ENCODE results near the gene DYNLT1.
A peak's percentile ranks its signal among the peaks of the same experiment; 100 is the strongest.
"Not testable (repeated sequence)": the region's sequence is repeated elsewhere in the genome, so short reads cannot be mapped to it uniquely, and the experiment has no call there.

DYNLT1 gene

GRCh38 chr6:158654498-158654897 is 10.0 kb upstream of the DYNLT1 start:
- peak; percentile 85 to 93 for DNase-seq (ENCODE audit: low read depth in 2 of 2)
- TF ChIP-seq CTCF (IDR thresholded peaks at IDR 0.05; ENCODE audit: low read depth, low read length), result no peak
- H3K4me3 ChIP-seq (replicated peaks in 1 of 2; ENCODE audit: low read depth in 2 of 2, low read length in 2 of 2), result no peak overlapping the region

DNA sequence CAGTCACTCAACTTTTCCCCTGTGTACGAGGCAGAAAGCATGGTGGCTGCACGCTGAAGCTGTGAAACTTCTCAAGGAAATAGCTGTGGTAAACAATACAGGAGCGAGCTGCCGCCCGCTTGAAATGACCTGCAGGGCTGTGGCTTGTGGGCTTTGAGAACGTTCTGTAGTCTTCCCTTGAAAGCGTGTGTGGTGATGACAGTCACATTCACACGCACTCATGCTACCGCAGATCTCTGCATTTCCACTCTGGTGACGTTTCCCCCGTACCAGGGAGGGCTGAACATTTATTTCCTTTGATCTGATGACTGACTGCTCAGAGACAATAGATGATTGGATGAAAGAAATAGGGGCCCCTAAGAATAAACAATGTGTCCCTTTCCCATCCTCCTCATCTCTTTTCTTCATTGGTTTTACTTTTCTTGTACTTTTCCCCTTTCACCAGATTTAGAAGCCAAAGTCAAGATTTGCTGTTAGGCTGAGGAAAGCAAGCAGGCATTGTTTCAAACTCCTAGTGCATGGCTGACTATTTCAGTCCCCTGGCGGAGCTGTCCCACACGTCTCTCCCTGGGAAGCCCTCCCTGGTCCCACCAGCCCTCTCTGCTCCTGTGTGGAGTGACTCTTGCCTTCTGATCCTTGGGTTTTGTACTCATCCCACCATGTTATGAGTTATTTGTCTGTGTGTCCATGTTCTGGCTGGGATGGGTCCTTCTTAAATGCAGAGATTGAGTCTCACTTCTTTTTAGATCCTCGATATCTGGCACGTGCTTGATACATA is 9.2 kb upstream of the DYNLT1 start:
- no peak for TF ChIP-seq CTCF (IDR thresholded peaks at IDR 0.05; ENCODE audit: low read depth, low read length)
- peak in 1 of 2 donors; percentile 49 for DNase-seq (ENCODE audit: low read depth in 2 of 2)
- no peak overlapping the region for H3K4me3 ChIP-seq (replicated peaks in 1 of 2; ENCODE audit: low read depth in 2 of 2, low read length in 2 of 2)

DNA sequence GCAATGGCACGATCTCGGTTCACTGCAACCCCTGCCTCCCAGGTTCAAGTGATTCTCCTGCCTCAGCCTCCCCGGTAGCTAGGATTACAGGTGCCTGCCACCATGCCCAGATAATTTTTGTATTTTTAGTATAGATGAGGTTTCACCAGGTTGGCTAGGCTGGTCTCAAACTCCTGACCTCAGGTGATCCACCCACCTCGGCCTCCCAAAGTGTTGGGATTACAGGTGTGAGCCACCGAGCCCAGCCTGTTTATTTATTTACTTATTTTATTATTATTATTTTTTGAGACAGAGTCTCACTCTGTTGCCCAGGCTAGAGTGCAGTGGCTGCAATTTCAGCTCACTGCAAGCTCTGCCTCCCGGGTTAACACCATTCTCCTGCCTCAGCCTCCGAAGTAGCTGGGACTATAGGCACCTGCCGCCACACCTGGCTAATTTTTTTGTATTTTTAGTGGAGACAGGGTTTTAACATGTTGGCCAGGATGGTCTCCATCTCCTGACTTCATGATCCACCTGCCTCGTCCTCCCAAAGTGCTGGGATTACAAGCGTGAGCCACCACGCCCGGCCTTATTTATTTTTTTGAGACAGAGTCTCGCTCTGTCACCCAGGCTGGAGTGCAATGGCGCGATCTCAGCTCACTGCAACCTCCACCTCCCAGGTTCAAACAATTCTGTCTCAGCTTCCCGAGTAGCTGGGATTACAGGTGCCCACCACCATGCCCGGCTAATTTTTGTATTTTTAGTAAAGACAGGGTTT is 7.6 kb upstream of the DYNLT1 start:
- H3K4me3 ChIP-seq (replicated peaks in 1 of 2; ENCODE audit: low read depth in 2 of 2, low read length in 2 of 2); DNase-seq (ENCODE audit: low read depth in 2 of 2): not testable (repeated sequence)

DNA sequence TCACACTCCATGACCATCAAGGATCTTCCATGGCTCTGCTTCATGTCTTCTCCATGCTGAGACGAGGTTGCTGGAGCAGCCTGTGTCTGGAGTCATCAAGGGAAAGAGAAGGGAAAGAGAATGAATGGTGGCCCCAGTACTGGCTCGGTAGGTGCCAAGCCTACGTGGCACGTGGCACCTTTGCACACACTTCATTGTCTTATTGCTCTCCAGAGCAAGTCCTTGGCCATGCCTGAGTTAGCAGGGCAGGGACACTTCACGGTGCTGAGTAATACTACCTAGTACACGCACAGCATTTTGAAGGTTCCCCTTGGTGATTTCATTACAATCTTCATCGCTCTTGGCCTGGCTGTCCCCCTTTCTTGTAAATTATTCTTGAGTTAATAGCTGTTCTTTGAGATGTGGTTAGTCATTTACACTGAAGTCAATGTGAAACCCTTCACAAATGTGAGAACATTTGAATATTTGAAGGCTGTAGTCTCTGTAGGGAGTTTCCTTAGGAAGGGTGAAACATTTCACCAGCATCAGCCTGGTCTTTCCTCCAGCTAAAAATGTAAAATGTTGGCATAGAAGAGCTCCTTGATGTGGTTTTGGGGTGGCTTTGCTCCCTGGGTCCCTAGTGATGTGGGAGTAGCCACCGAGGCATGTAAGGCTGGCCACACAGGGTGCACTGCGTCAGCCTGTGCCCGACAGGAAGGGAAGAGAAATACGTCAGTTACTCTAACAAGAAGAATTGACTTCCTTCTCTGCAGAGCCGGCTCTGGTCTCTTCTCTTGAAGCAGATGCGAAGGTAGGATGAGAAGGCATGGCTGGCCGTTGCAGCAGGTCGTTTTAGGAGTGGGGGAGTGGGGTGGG is 5.0 kb upstream of the DYNLT1 start, which contains the start of gene SYTL3:
TSS of gene SYTL3 (plus strand) at position 766 of the 855 bp plus-strand sequence. CDS start 13,215 bp downstream, outside the sequence.
- no peak within 1 kb of the TSS for H3K4me3 ChIP-seq (replicated peaks in 1 of 2; ENCODE audit: low read depth in 2 of 2, low read length in 2 of 2)
- no peak for TF ChIP-seq CTCF (IDR thresholded peaks at IDR 0.05; ENCODE audit: low read depth, low read length)
- peak; percentile 87 to 88 for DNase-seq (ENCODE audit: low read depth in 2 of 2)

GRCh38 chr6:158648682-158649131 is 4.2 kb upstream of the DYNLT1 start:
- DNase-seq (ENCODE audit: low read depth in 2 of 2), result peak; percentile 87 to 96

DNA sequence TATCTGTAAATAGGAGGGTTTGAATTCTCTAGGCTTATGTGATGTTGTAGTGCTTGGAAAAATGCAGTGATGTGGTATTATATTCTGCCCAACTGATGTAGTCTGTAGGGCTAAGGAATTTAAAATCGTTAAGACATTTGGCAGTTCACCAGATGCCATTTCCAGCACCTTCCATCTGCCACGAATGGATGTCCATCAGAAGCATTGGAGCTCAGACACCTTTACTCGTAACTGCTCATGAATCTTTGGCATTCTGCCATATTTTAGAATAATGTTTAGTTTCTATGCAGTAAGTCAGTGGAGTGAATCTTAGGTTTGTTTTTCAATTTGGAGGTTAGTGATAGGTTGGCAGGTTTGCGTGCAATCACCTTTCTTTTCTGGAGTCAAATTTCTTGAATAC is 3.0 kb upstream of the DYNLT1 start:
- no peak for DNase-seq (ENCODE audit: low read depth in 2 of 2)
- H3K4me3 ChIP-seq (replicated peaks in 1 of 2; ENCODE audit: low read depth in 2 of 2, low read length in 2 of 2), result no peak overlapping the region
- no peak for TF ChIP-seq CTCF (IDR thresholded peaks at IDR 0.05; ENCODE audit: low read depth, low read length)

More at GRCh38 chr6:158648682-158649131, 4.2 kb upstream of the DYNLT1 start:
- no peak for TF ChIP-seq CTCF (IDR thresholded peaks at IDR 0.05; ENCODE audit: low read depth, low read length)
- no peak overlapping the region for H3K4me3 ChIP-seq (replicated peaks in 1 of 2; ENCODE audit: low read depth in 2 of 2, low read length in 2 of 2)
